Measurements from ENCODE around the gene GIMAP4.

The GIMAP4 gene

GRCh38 chr7:150538259-150538658 is 28.9 kb upstream of the GIMAP4 start:
- DNase-seq (ENCODE audit: low read depth) = no peak
- TF ChIP-seq CTCF (IDR thresholded peaks at IDR 0.05; ENCODE audit: low read depth, low read length) (no peak), MYC (IDR thresholded peaks at IDR 0.05; ENCODE audit: low read depth, low read length) (no peak), POLR2A (IDR thresholded peaks at IDR 0.05; ENCODE audit: extremely low read depth, insufficient read length) (no peak)
- TF ChIP-seq, protein P1, sequence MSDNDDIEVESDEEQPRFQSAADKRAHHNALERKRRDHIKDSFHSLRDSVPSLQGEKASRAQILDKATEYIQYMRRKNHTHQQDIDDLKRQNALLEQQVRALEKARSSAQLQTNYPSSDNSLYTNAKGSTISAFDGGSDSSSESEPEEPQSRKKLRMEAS (IDR thresholded peaks at IDR 0.05; ENCODE audit: low read depth, low read length) = no peak
- no peak overlapping the region for H3K4me3 ChIP-seq (ENCODE audit: low read depth, low read length)

GRCh38 chr7:150553163-150553562 is 14.0 kb upstream of the GIMAP4 start:
- no peak overlapping the region for H3K4me3 ChIP-seq (ENCODE audit: low read depth, low read length)
- DNase-seq (ENCODE audit: low read depth) = no peak
- TF ChIP-seq POLR2A (IDR thresholded peaks at IDR 0.05; ENCODE audit: extremely low read depth, insufficient read length) (no peak), CTCF (IDR thresholded peaks at IDR 0.05; ENCODE audit: low read depth, low read length) (no peak), MYC (IDR thresholded peaks at IDR 0.05; ENCODE audit: low read depth, low read length) (no peak)
- TF ChIP-seq, protein P1 (IDR thresholded peaks at IDR 0.05; ENCODE audit: low read depth, low read length) = no peak

DNA sequence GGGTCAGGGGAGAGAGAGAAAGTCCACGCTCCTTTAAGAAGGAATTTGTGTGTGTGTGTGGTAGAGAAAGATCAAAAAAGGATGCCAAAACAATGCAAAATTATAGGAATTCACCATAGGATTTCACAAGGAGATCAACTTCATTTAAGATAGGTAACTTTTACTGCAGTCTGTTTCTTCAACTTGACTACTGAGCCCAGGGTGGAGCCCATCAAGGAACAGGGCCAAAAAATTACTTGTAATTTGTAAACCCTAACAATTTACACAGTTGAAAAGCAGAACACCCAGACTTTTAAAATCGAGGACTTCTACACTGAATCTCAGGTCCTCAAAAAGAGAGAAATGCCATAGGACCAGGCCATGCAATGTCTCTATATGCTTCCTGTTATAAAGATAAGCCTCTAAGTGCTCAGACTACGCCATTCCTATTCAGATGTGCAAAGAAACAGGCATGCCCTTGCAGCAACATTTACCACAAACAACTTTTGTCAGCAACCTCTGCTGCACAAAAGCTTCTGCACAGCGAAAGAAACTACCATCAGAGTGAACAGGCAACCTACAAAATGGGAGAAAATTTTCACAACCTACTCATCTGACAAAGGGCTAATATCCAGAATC is 10.6 kb upstream of the GIMAP4 start:
- TF ChIP-seq CTCF (IDR thresholded peaks at IDR 0.05; ENCODE audit: low read depth, low read length) (no peak), MYC (IDR thresholded peaks at IDR 0.05; ENCODE audit: low read depth, low read length) (no peak), POLR2A (IDR thresholded peaks at IDR 0.05; ENCODE audit: extremely low read depth, insufficient read length) (no peak)
- TF ChIP-seq, protein P1 (IDR thresholded peaks at IDR 0.05; ENCODE audit: low read depth, low read length) = no peak
- H3K4me3 ChIP-seq (ENCODE audit: low read depth, low read length) = no peak overlapping the region
- DNase-seq (ENCODE audit: low read depth) = no peak

GRCh38 chr7:150560486-150560885 is 6.7 kb upstream of the GIMAP4 start:
- H3K4me3 ChIP-seq (ENCODE audit: low read depth, low read length) = no peak overlapping the region
- DNase-seq (ENCODE audit: low read depth) = no peak
- TF ChIP-seq CTCF (IDR thresholded peaks at IDR 0.05; ENCODE audit: low read depth, low read length) (no peak), MYC (IDR thresholded peaks at IDR 0.05; ENCODE audit: low read depth, low read length) (no peak), POLR2A (IDR thresholded peaks at IDR 0.05; ENCODE audit: extremely low read depth, insufficient read length) (no peak)
- TF ChIP-seq, protein P1 (IDR thresholded peaks at IDR 0.05; ENCODE audit: low read depth, low read length) = no peak

GRCh38 chr7:150562919-150563318 is 4.3 kb upstream of the GIMAP4 start:
- no peak for TF ChIP-seq CTCF (IDR thresholded peaks at IDR 0.05; ENCODE audit: low read depth, low read length)
- no peak for TF ChIP-seq POLR2A (IDR thresholded peaks at IDR 0.05; ENCODE audit: extremely low read depth, insufficient read length)
- no peak for TF ChIP-seq MYC (IDR thresholded peaks at IDR 0.05; ENCODE audit: low read depth, low read length)
- TF ChIP-seq, protein P1 (IDR thresholded peaks at IDR 0.05; ENCODE audit: low read depth, low read length) = no peak
- DNase-seq (ENCODE audit: low read depth) = no peak
- no peak overlapping the region for H3K4me3 ChIP-seq (ENCODE audit: low read depth, low read length)

Data from NB4 (cell line).